Liver (tissue), 9 donors: ENCODE measurements around the gene SLX9. TPM values are rescaled to one million over a fixed set of nuclear protein-coding genes. Genes with fewer than 3 reads are reported as not detected.

Experiments
- DNase-seq: peaks from one replicate; pipeline ENCODE4 v3.0.0-alpha.2; 2017; ENCODE audit warnings: low spot score
- H3K27ac ChIP-seq, 2 donors: one replicate each; pipeline ENCODE4 v1.7.0; 2013; ENCODE audit warnings: inconsistent platforms in 2 of 2, low read length in 2 of 2, control low read depth in 1 of 2, low read depth in 1 of 2, mild to moderate bottlenecking in 1 of 2
- H3K27me3 ChIP-seq, 4 donors: one replicate each; pipeline versions ENCODE4 v1.6.1 to v1.7.0; 2013; ENCODE audit warnings: low read length in 3 of 4, inconsistent platforms in 1 of 4, mild to moderate bottlenecking in 1 of 4, moderate library complexity in 1 of 4; ENCODE audit not compliant: control insufficient read depth in 4 of 4, insufficient read depth in 4 of 4
- H3K36me3 ChIP-seq, 4 donors: one replicate each; pipeline versions ENCODE4 v1.6.1 to v1.7.0; 2013; ENCODE audit warnings: low read length in 3 of 4, mild to moderate bottlenecking in 3 of 4, low read depth in 1 of 4, moderate library complexity in 1 of 4; ENCODE audit not compliant: control insufficient read depth in 4 of 4, insufficient read depth in 3 of 4
- H3K4me1 ChIP-seq, 4 donors: one replicate each; pipeline versions ENCODE4 v1.6.1 to v1.7.0; 2013; ENCODE audit warnings: low read length in 3 of 4, mild to moderate bottlenecking in 3 of 4, moderate library complexity in 1 of 4; ENCODE audit not compliant: control insufficient read depth in 4 of 4, insufficient read depth in 4 of 4
- H3K4me3 ChIP-seq, 3 donors: one replicate each; pipeline versions ENCODE4 v1.6.1 to v1.7.0; 2013; ENCODE audit warnings: low read length in 3 of 3, control low read depth in 1 of 3, low read depth in 1 of 3, mild to moderate bottlenecking in 1 of 3
- H3K9ac ChIP-seq, 2 donors: one replicate each; pipeline ENCODE4 v1.7.0; 2013; ENCODE audit warnings: low read length in 2 of 2, mild to moderate bottlenecking in 2 of 2, moderate library complexity in 2 of 2, control low read depth in 1 of 2, low read depth in 1 of 2
- H3K9me3 ChIP-seq, 4 donors: one replicate each; pipeline versions ENCODE4 v1.6.1 to v1.7.0; 2013; ENCODE audit warnings: low read length in 3 of 4; ENCODE audit not compliant: control insufficient read depth in 4 of 4
- EGR1 ChIP-seq, 2 donors: IDR thresholded peaks; 2 replicates each; pipeline ENCODE4 v1.6.1; 2016 to 2018; ENCODE audit warnings: antibody characterized with exemption in 2 of 2, low read depth in 2 of 2
- FOXA2 ChIP-seq: IDR thresholded peaks from 2 replicates; pipeline ENCODE4 v1.6.1; 2016; ENCODE audit warnings: antibody characterized with exemption
- GABPA ChIP-seq, 2 donors: IDR thresholded peaks in 1 of 2; conservative IDR thresholded peaks in 1 of 2; 2 replicates each; pipeline ENCODE4 v1.6.1; 2016; ENCODE audit warnings: antibody characterized with exemption in 2 of 2, mild to moderate bottlenecking in 1 of 2, moderate library complexity in 1 of 2
- HNF4A ChIP-seq, 2 donors: conservative IDR thresholded peaks; 2 replicates each; pipeline ENCODE4 v1.6.1; 2016; ENCODE audit warnings: antibody characterized with exemption in 2 of 2, mild to moderate bottlenecking in 2 of 2
- HNF4G ChIP-seq: IDR thresholded peaks from 2 replicates; pipeline ENCODE4 v1.6.1; 2016; ENCODE audit warnings: antibody characterized with exemption
- NR2F2 ChIP-seq: IDR thresholded peaks from 2 replicates; pipeline ENCODE4 v1.6.1; 2016; ENCODE audit warnings: antibody characterized with exemption
- RAD21 ChIP-seq, 2 donors: IDR thresholded peaks; 2 replicates each; pipeline ENCODE4 v1.6.1; 2016; ENCODE audit warnings: antibody characterized with exemption in 2 of 2, mild to moderate bottlenecking in 2 of 2
- RXRA ChIP-seq, 2 donors: IDR thresholded peaks; 2 replicates each; pipeline ENCODE4 v1.6.1; 2017 to 2018; ENCODE audit warnings: antibody characterized with exemption in 2 of 2, mild to moderate bottlenecking in 1 of 2
- SP1 ChIP-seq: IDR thresholded peaks from 2 replicates; pipeline ENCODE4 v1.6.1; 2018; ENCODE audit warnings: antibody characterized with exemption, mild to moderate bottlenecking
- TAF1 ChIP-seq: conservative IDR thresholded peaks from 2 replicates; pipeline ENCODE4 v1.6.1; 2016; ENCODE audit warnings: antibody characterized with exemption, mild to moderate bottlenecking
- YY1 ChIP-seq: IDR thresholded peaks from 2 replicates; pipeline ENCODE4 v1.6.1; 2016; ENCODE audit warnings: antibody characterized with exemption, mild to moderate bottlenecking
- WGBS: extraction: QIAGEN DNeasy Blood & Tissue Kit; methylation state at CpG from one replicate; pipeline ENCODE4 v1.1.7; 2013; 5-methylcytosine and 5-hydroxymethylcytosine counted together
- polyA plus RNA-seq, 2 donors: library from polyadenylated mRNA; stranded (reverse) in 1 of 2; unstranded in 1 of 2; fragments of 200-250 nt in 1 of 2; fragments of >200 nt in 1 of 2; fragmentation: Nextera tagmentation in 1 of 2; extraction: Ambion mirVana in 1 of 2; gene quantifications; one replicate each; pipeline versions ENCODE4 v1.2.1 to v1.2.3, GENCODE V29; 2013 to 2015
- total RNA-seq, 2 donors: library from RNA; depleted of rRNA; stranded (reverse); fragments of >200 nt; gene quantifications; one replicate each; pipeline ENCODE4 v1.2.3, GENCODE V29; 2014
- TF ChIP-seq, protein P1 (sequence below): fragments of 150-350 bp; IDR thresholded peaks from 2 replicates; pipeline ENCODE4 v1.5.1; 2017; ENCODE audit warnings: improper control_type of control experiment, low read depth, low read length; ENCODE audit not compliant: missing input control
- TF ChIP-seq, protein P2 (sequence below): IDR thresholded peaks from 2 replicates; pipeline ENCODE4 v1.6.1; 2016; ENCODE audit warnings: antibody characterized with exemption
- TF ChIP-seq, protein P3 (sequence below): IDR thresholded peaks from 2 replicates; pipeline ENCODE4 v1.6.1; 2016; ENCODE audit warnings: antibody characterized with exemption, mild to moderate bottlenecking
- donor health status: healthy.
- donor health status: healthy.
- donor health status: healthy.
- donor health status: healthy.
- donor health status: healthy.

Gene SLX9, protein sequence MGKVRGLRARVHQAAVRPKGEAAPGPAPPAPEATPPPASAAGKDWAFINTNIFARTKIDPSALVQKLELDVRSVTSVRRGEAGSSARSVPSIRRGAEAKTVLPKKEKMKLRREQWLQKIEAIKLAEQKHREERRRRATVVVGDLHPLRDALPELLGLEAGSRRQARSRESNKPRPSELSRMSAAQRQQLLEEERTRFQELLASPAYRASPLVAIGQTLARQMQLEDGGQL
- total RNA-seq = 1 to 10 TPM; 7.5 to 7.7 TPM
- 10 to 100 TPM; 16.6 to 20.3 TPM for polyA plus RNA-seq

DNA sequence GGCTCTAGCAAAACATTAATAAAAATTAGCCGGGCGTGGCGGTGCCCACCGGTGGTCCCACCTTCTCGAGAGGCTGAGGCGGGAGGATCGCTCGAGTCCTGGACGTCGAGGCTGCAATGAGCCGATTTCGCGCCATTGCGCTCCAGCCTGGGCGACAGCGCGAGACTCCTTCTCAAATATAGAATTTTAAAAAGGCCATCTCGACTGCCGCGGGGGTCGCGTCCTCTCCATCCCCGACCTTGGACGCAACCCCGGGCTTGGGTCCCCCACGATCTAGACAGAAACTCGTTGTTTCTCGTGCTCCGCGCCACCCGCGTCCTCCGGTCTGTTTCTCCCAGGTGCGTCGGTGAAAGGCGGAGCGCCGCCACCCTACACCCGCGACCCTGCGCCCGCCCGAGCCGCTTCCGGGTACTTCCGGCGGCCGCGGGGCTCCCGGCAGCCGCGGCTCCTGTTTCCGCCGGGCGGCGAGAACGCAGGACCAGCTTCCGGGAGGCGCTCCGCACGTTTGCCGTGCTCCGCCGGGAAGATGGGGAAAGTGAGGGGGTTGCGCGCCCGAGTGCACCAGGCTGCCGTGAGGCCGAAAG is at the start of gene SLX9:
Gene SLX9 (plus strand): TSS at position 498 of the 584 bp plus-strand sequence. CDS start 29 bp downstream, at position 527.
- WGBS = 3% methylated on average over 69 of the region's 69 CpGs

DNA sequence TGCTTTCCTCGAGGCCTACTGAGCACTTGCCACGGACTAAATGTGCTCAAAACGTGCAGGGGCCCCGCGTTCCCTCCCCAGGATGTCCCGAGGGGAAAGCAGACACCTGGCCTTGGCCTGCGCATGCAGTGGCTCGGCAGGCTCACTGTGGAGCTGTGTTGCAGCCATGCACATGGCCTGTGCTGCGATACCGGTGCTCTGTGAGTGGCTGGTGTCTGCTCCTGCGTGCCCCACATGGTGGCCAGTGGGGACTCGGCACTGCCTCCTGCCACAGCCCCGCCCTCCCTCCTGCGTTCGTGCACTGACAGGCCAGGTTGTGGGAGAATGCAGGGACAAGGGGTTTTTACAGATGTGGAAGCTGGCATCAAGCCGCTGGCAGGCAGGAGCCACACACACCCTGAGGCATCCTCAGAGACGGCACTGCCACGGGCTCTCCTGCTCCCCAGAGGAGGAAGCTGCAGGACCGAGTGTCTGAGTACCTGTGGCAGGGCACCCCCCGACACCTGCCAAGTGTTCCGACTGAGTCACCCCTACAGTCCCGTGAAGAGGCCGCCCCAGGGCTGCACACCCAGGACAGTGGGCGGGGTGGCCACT is 49.4 kb upstream of the SLX9 start:
- H3K9ac ChIP-seq = no peak overlapping the region
- TF ChIP-seq HNF4G (no peak), YY1 (no peak), GABPA (IDR thresholded peaks at IDR 0.05 in 1 of 2, conservative IDR thresholded peaks at IDR 0.05 in 1 of 2) (no peak), FOXA2 (no peak), NR2F2 (no peak), RAD21 (IDR thresholded peaks at IDR 0.05) (no peak), SP1 (no peak), RXRA (IDR thresholded peaks at IDR 0.05) (no peak), HNF4A (conservative IDR thresholded peaks at IDR 0.05) (no peak)
- TF ChIP-seq, protein P1, sequence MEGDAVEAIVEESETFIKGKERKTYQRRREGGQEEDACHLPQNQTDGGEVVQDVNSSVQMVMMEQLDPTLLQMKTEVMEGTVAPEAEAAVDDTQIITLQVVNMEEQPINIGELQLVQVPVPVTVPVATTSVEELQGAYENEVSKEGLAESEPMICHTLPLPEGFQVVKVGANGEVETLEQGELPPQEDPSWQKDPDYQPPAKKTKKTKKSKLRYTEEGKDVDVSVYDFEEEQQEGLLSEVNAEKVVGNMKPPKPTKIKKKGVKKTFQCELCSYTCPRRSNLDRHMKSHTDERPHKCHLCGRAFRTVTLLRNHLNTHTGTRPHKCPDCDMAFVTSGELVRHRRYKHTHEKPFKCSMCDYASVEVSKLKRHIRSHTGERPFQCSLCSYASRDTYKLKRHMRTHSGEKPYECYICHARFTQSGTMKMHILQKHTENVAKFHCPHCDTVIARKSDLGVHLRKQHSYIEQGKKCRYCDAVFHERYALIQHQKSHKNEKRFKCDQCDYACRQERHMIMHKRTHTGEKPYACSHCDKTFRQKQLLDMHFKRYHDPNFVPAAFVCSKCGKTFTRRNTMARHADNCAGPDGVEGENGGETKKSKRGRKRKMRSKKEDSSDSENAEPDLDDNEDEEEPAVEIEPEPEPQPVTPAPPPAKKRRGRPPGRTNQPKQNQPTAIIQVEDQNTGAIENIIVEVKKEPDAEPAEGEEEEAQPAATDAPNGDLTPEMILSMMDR = no peak
- no peak overlapping the region for H3K4me3 ChIP-seq
- 89% methylated on average over 24 of the region's 24 CpGs for WGBS
- no peak for DNase-seq
- no peaks in the 10 kb centered on the region for H3K9me3 ChIP-seq
- no peaks in the 10 kb centered on the region for H3K27me3 ChIP-seq
- H3K27ac ChIP-seq = no peak overlapping the region
- H3K36me3 ChIP-seq = no peaks in the 10 kb centered on the region
- peaks cover 24 to 62% (median 42%) of the 10 kb centered on the region in 4 donors for H3K4me1 ChIP-seq

More for the DNA sequence above, at the start of gene SLX9:
- H3K9me3 ChIP-seq = no peaks in the 10 kb centered on the region
- TF ChIP-seq SP1 (peak; percentile 32), RAD21 (IDR thresholded peaks at IDR 0.05) (peak; percentile 15 to 57), FOXA2 (no peak), GABPA (IDR thresholded peaks at IDR 0.05 in 1 of 2, conservative IDR thresholded peaks at IDR 0.05 in 1 of 2) (peak; percentile 82 to 95), EGR1 (IDR thresholded peaks at IDR 0.05; ENCODE audit: low read depth in 2 of 2) (peak; percentile 32 to 57), YY1 (no peak), TAF1 (no peak)
- TF ChIP-seq, protein P2, sequence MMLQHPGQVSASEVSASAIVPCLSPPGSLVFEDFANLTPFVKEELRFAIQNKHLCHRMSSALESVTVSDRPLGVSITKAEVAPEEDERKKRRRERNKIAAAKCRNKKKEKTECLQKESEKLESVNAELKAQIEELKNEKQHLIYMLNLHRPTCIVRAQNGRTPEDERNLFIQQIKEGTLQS = no peak
- TF ChIP-seq, protein P1 = no peak
- TF ChIP-seq, protein P3, sequence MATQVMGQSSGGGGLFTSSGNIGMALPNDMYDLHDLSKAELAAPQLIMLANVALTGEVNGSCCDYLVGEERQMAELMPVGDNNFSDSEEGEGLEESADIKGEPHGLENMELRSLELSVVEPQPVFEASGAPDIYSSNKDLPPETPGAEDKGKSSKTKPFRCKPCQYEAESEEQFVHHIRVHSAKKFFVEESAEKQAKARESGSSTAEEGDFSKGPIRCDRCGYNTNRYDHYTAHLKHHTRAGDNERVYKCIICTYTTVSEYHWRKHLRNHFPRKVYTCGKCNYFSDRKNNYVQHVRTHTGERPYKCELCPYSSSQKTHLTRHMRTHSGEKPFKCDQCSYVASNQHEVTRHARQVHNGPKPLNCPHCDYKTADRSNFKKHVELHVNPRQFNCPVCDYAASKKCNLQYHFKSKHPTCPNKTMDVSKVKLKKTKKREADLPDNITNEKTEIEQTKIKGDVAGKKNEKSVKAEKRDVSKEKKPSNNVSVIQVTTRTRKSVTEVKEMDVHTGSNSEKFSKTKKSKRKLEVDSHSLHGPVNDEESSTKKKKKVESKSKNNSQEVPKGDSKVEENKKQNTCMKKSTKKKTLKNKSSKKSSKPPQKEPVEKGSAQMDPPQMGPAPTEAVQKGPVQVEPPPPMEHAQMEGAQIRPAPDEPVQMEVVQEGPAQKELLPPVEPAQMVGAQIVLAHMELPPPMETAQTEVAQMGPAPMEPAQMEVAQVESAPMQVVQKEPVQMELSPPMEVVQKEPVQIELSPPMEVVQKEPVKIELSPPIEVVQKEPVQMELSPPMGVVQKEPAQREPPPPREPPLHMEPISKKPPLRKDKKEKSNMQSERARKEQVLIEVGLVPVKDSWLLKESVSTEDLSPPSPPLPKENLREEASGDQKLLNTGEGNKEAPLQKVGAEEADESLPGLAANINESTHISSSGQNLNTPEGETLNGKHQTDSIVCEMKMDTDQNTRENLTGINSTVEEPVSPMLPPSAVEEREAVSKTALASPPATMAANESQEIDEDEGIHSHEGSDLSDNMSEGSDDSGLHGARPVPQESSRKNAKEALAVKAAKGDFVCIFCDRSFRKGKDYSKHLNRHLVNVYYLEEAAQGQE = peak; percentile 21
- peak; percentile 79 for DNase-seq
- peak within 1 kb of the TSS; percentile 63 to 97 (median 86) for H3K4me3 ChIP-seq
- H3K36me3 ChIP-seq = peaks cover 3 to 11% (median 9%) of the 10 kb centered on the region in 4 donors
- peak within 1 kb of the TSS; percentile 6 to 43 for H3K27ac ChIP-seq
- peaks cover 4 to 28% (median 23%) of the 10 kb centered on the region in 4 donors for H3K4me1 ChIP-seq
- H3K9ac ChIP-seq = peak within 1 kb of the TSS; percentile 51 to 92
- no peaks in the 10 kb centered on the region for H3K27me3 ChIP-seq
